Body of pancreas (tissue), 4 donors: Measurements from ENCODE around the gene RAPGEF5. TPM values are rescaled to one million over a fixed set of nuclear protein-coding genes. Genes with fewer than 3 reads are reported as not detected.

Experiments used
- ATAC-seq: fragments of 150-250 bp; one replicate; pipeline ENCODE4 v1.9.1; 2016
- DNase-seq, 4 donors: peaks; one replicate each; pipeline ENCODE4 v3.0.0-alpha.2; 2019
- H3K27ac ChIP-seq, 4 donors: fragments of 200-600 bp; sonication (generic); 1 replicate in 3 of 4; 2 replicates in 1 of 4; pipeline versions ENCODE4 v1.5.1 to v1.6.1; 2016 to 2019; ENCODE audit warnings: mild to moderate bottlenecking in 1 of 4, mixed read lengths in 1 of 4, moderate library complexity in 1 of 4
- H3K27me3 ChIP-seq, 2 donors: fragments of 200-600 bp; sonication (generic); one replicate each; pipeline ENCODE4 v1.6.0; 2016; ENCODE audit warnings: mild to moderate bottlenecking in 1 of 2
- H3K36me3 ChIP-seq, 2 donors: fragments of 200-600 bp; sonication (generic); replicated peaks in 1 of 2; 2 replicates each; pipeline ENCODE4 v1.5.1; 2016; ENCODE audit warnings: low read depth in 2 of 2; ENCODE audit not compliant: insufficient read depth in 1 of 2
- H3K4me1 ChIP-seq: fragments of 200-600 bp; sonication (generic); one replicate; pipeline ENCODE4 v1.6.0; 2016
- H3K4me3 ChIP-seq, 2 donors: fragments of 200-600 bp; sonication (generic); 1 replicate in 1 of 2; 2 replicates in 1 of 2; pipeline ENCODE4 v1.5.1; 2016 to 2019
- H3K9me3 ChIP-seq, 3 donors: fragments of 200-600 bp; sonication (generic); 1 replicate in 2 of 3; 2 replicates in 1 of 3; pipeline ENCODE4 v1.5.1; 2016
- CTCF ChIP-seq, 7 experiments: fragments of 450-650 bp in 4 of 7; fragments of 200-600 bp in 3 of 7; sonication (generic) in 3 of 7; IDR thresholded peaks; one replicate each; pipeline ENCODE4 v1.5.1; 2016 to 2019; ENCODE audit warnings: antibody characterized with exemption in 7 of 7
- POLR2A ChIP-seq, 3 donors: fragments of 450-650 bp; IDR thresholded peaks; one replicate each; pipeline ENCODE4 v1.6.1; 2016; ENCODE audit warnings: antibody characterized with exemption in 3 of 3, mild to moderate bottlenecking in 2 of 3
- WGBS, 2 donors: methylation state at CpG; one replicate each; pipeline ENCODE4 v1.1.5; 2017; 5-methylcytosine and 5-hydroxymethylcytosine counted together
- intact Hi-C: fragments of 100-400 bp; cut with DNase I; formaldehyde crosslinking; loops from one replicate; pipeline ENCODE4 v1.15.1; 2023
- total RNA-seq, 2 donors: library from RNA; depleted of rRNA; stranded (reverse); fragments of >200 nt; gene quantifications; one replicate each; pipeline ENCODE4 v1.1.0, GENCODE V29; 2016

RAPGEF5 gene
- total RNA-seq, 2 donors from 2014 or later, result 68.0 to 151 TPM

GRCh38 chr7:22146961-22147512 is 209.9 kb downstream of the RAPGEF5 start:
- no peak overlapping the region for H3K27ac ChIP-seq
- no peaks in the 10 kb centered on the region for H3K9me3 ChIP-seq
- ATAC-seq (no peak), DNase-seq (no peak)
- WGBS, 2 donors, result 47 to 62% methylated on average over 10 of the region's 10 CpGs
- intact Hi-C loops, result no loop called here
- H3K36me3 ChIP-seq, result peaks cover 3 to 9% of the 10 kb centered on the region in 2 donors
- H3K27me3 ChIP-seq, result no peaks in the 10 kb centered on the region
- no peak for TF ChIP-seq CTCF (IDR thresholded peaks at IDR 0.05)
- no peak for TF ChIP-seq POLR2A (IDR thresholded peaks at IDR 0.05)
- H3K4me1 ChIP-seq, result peaks cover 8% of the 10 kb centered on the region
- no peak overlapping the region for H3K4me3 ChIP-seq

GRCh38 chr7:22144950-22145349 is 212.0 kb downstream of the RAPGEF5 start:
- WGBS, 2 donors, result 82 to 83% methylated on average over 5 of the region's 5 CpGs

GRCh38 chr7:22143491-22143890 is 213.5 kb downstream of the RAPGEF5 start:
- intact Hi-C loops, result no loop called here

More at GRCh38 chr7:22144950-22145349, 212.0 kb downstream of the RAPGEF5 start:
- intact Hi-C loops, result no loop called here
- TF ChIP-seq CTCF (IDR thresholded peaks at IDR 0.05) (no peak), POLR2A (IDR thresholded peaks at IDR 0.05) (no peak)
- DNase-seq (no peak), ATAC-seq (no peak)
- Histone ChIP-seq H3K27ac (no peak overlapping the region), H3K4me1 (peaks cover 8% of the 10 kb centered on the region), H3K36me3 (peaks cover 6 to 7% of the 10 kb centered on the region in 2 donors), H3K27me3 (no peaks in the 10 kb centered on the region), H3K9me3 (no peaks in the 10 kb centered on the region), H3K4me3 (no peak overlapping the region)

GRCh38 chr7:22142572-22142971 is 214.4 kb downstream of the RAPGEF5 start:
- no peaks in the 10 kb centered on the region for H3K27me3 ChIP-seq
- intact Hi-C loops, result no loop called here
- H3K36me3 ChIP-seq, result peaks cover 7 to 15% of the 10 kb centered on the region in 2 donors
- H3K4me3 ChIP-seq, result no peak overlapping the region
- H3K27ac ChIP-seq, result no peak overlapping the region
- no peaks in the 10 kb centered on the region for H3K4me1 ChIP-seq
- 66 to 74% methylated on average over 3 of the region's 3 CpGs for WGBS, 2 donors
- no peak for TF ChIP-seq CTCF (IDR thresholded peaks at IDR 0.05)
- TF ChIP-seq POLR2A (IDR thresholded peaks at IDR 0.05), result no peak
- DNase-seq, result no peak
- H3K9me3 ChIP-seq, result no peaks in the 10 kb centered on the region
- no peak for ATAC-seq

More at GRCh38 chr7:22143491-22143890, 213.5 kb downstream of the RAPGEF5 start:
- 70 to 75% methylated on average over 3 of the region's 3 CpGs for WGBS, 2 donors
- no peak for DNase-seq
- peaks cover 7 to 15% of the 10 kb centered on the region in 2 donors for H3K36me3 ChIP-seq
- H3K4me1 ChIP-seq, result peaks cover 3% of the 10 kb centered on the region
- no peak overlapping the region for H3K27ac ChIP-seq
- no peak for ATAC-seq
- no peak for TF ChIP-seq POLR2A (IDR thresholded peaks at IDR 0.05)
- no peak for TF ChIP-seq CTCF (IDR thresholded peaks at IDR 0.05)
- no peaks in the 10 kb centered on the region for H3K27me3 ChIP-seq
- H3K9me3 ChIP-seq, result no peaks in the 10 kb centered on the region
- H3K4me3 ChIP-seq, result no peak overlapping the region

- no peak overlapping the region for H3K27ac ChIP-seq
- no peak for ATAC-seq
- H3K36me3 ChIP-seq, result peaks cover 7 to 15% of the 10 kb centered on the region in 2 donors
- WGBS, 2 donors, result 87 to 100% methylated on average over 2 to 3 of the region's 3 CpGs
- H3K27me3 ChIP-seq, result no peaks in the 10 kb centered on the region
- no peaks in the 10 kb centered on the region for H3K9me3 ChIP-seq
- H3K4me1 ChIP-seq, result no peaks in the 10 kb centered on the region
- intact Hi-C loops, result no loop called here
- no peak for TF ChIP-seq CTCF (IDR thresholded peaks at IDR 0.05)
- TF ChIP-seq POLR2A (IDR thresholded peaks at IDR 0.05), result no peak
- H3K4me3 ChIP-seq, result no peak overlapping the region
- no peak for DNase-seq
These were observed 215.6 kb downstream of the RAPGEF5 start for GRCh38 chr7:22141355-22141754.
